ENCODE data around the gene RNF13. TPM values are rescaled to one million over a fixed set of nuclear protein-coding genes. Genes with fewer than 3 reads are reported as not detected.

RNF13 gene
- total RNA-seq, 2 donors from 2014 or later, result 41.3 to 49.1 TPM

GRCh38 chr3:149886957-149887356 is 73.9 kb downstream of the RNF13 start:
- TF ChIP-seq CTCF (IDR thresholded peaks at IDR 0.05), result no peak
- intact Hi-C loops (cut with DNase I), result no loop called here
- Histone ChIP-seq H3K4me1 (no peaks in the 10 kb centered on the region), H3K27me3 (no peaks in the 10 kb centered on the region), H3K36me3 (no peaks in the 10 kb centered on the region), H3K9me3 (no peaks in the 10 kb centered on the region), H3K4me3 (no peak overlapping the region), H3K27ac (no peak overlapping the region), H3K9ac (ENCODE audit: low read depth in 2 of 2, low read length in 2 of 2) (no peak overlapping the region)
- DNase-seq, result no peak

- Histone ChIP-seq H3K27me3 (no peaks in the 10 kb centered on the region), H3K4me3 (no peak overlapping the region), H3K9ac (ENCODE audit: low read depth in 2 of 2, low read length in 2 of 2) (no peak overlapping the region), H3K27ac (no peak overlapping the region), H3K36me3 (no peaks in the 10 kb centered on the region), H3K4me1 (no peaks in the 10 kb centered on the region), H3K9me3 (no peaks in the 10 kb centered on the region)
- DNase-seq, result no peak
- no peak for TF ChIP-seq CTCF (IDR thresholded peaks at IDR 0.05)
- intact Hi-C loops (cut with DNase I), result no loop called here
Measured at GRCh38 chr3:149891621-149892020, 78.6 kb downstream of the RNF13 start.

GRCh38 chr3:149892371-149892770 is 79.4 kb downstream of the RNF13 start:
- H3K36me3 ChIP-seq, result no peaks in the 10 kb centered on the region
- H3K4me3 ChIP-seq, result no peak overlapping the region
- no peaks in the 10 kb centered on the region for H3K9me3 ChIP-seq
- H3K27me3 ChIP-seq, result no peaks in the 10 kb centered on the region
- no peak overlapping the region for H3K9ac ChIP-seq (ENCODE audit: low read depth in 2 of 2, low read length in 2 of 2)
- no peak for TF ChIP-seq CTCF (IDR thresholded peaks at IDR 0.05)
- no peaks in the 10 kb centered on the region for H3K4me1 ChIP-seq
- H3K27ac ChIP-seq, result no peak overlapping the region
- intact Hi-C loops (cut with DNase I), result no loop called here
- no peak for DNase-seq

- no peak for TF ChIP-seq CTCF (IDR thresholded peaks at IDR 0.05)
- Histone ChIP-seq H3K27me3 (no peaks in the 10 kb centered on the region), H3K27ac (no peak overlapping the region), H3K4me1 (no peaks in the 10 kb centered on the region), H3K9ac (ENCODE audit: low read depth in 2 of 2, low read length in 2 of 2) (no peak overlapping the region), H3K36me3 (no peaks in the 10 kb centered on the region), H3K9me3 (no peaks in the 10 kb centered on the region), H3K4me3 (no peak overlapping the region)
- intact Hi-C loops (cut with DNase I), result no loop called here
- no peak for DNase-seq
Measured at GRCh38 chr3:149894205-149894604, 81.2 kb downstream of the RNF13 start.

- no peak overlapping the region for H3K9ac ChIP-seq (ENCODE audit: low read depth in 2 of 2, low read length in 2 of 2)
- no peaks in the 10 kb centered on the region for H3K9me3 ChIP-seq
- no peak overlapping the region for H3K27ac ChIP-seq
- no peaks in the 10 kb centered on the region for H3K4me1 ChIP-seq
- no peaks in the 10 kb centered on the region for H3K27me3 ChIP-seq
- TF ChIP-seq CTCF (IDR thresholded peaks at IDR 0.05), result no peak
- H3K4me3 ChIP-seq, result no peak overlapping the region
- no peaks in the 10 kb centered on the region for H3K36me3 ChIP-seq
- no peak for DNase-seq
- intact Hi-C loops (cut with DNase I), result no loop called here
Measured at GRCh38 chr3:149895339-149895738, 82.3 kb downstream of the RNF13 start.

- no peak for DNase-seq
- Histone ChIP-seq H3K4me3 (no peak overlapping the region), H3K4me1 (no peaks in the 10 kb centered on the region), H3K9me3 (no peaks in the 10 kb centered on the region), H3K9ac (ENCODE audit: low read depth in 2 of 2, low read length in 2 of 2) (no peak overlapping the region), H3K36me3 (no peaks in the 10 kb centered on the region), H3K27ac (no peak overlapping the region), H3K27me3 (no peaks in the 10 kb centered on the region)
- TF ChIP-seq CTCF (IDR thresholded peaks at IDR 0.05), result no peak
- intact Hi-C loops (cut with DNase I), result no loop called here
Measured at GRCh38 chr3:149895769-149896168, 82.8 kb downstream of the RNF13 start.
